Metanephros (tissue), 1 donor: ENCODE data around the gene CYP4V2. TPM values are rescaled to one million over a fixed set of nuclear protein-coding genes. Genes with fewer than 3 reads are reported as not detected.

Experiments
- total RNA-seq: library from RNA; depleted of rRNA; stranded (reverse); fragments of >200 nt; gene quantifications from one replicate; pipeline ENCODE4 v1.2.3, GENCODE V29; 2014

CYP4V2 gene
- total RNA-seq = 32.9 TPM

DNA sequence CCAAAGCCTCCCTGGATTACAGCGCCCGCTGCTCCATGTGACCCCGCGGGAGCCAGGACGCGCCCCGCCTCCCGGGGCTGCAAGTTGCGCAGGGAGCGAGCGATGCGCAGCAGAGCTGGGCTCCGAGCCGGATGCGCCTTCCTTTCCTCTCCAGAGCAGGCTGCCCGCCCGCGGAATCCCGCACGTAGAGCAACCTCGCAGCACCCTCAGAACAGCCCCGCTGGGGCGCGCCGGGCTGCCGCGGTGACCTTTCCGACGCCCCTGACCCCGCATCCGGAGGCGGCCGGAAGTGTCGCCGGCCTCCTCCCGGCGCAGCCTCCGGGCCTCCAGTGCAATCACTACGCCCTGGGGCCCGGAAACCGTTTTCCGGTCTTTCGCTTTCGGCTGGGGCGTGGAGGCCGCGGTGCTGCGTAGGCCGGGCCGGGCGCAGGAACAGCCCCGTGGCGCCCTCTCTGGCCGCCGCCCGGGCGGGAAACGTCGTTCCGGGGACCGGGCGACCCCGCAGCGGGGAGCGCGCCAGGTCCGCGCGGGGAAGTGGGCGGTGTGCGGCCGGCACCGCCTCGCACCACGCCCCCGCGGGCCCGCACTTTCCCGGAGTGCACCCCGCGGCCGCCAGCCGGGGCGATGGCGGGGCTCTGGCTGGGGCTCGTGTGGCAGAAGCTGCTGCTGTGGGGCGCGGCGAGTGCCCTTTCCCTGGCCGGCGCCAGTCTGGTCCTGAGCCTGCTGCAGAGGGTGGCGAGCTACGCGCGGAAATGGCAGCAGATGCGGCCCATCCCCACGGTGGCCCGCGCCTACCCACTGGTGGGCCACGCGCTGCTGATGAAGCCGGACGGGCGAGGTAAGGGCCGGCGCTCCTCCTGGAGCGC lies at the start of gene CYP4V2:
Gene CYP4V2 (plus strand): TSS at position 368 of the 866 bp plus-strand sequence. CDS start 257 bp downstream, at position 625.

GRCh38 chr4:186227221-186227620 lies 35.9 kb downstream of the CYP4V2 start, which contains the start of gene KLKB1:
Gene KLKB1 (plus strand): TSS chr4:186227507. CDS start chr4:186228196, 689 bp downstream.

Other genes starting within 250 kb of the CYP4V2 start
- gene TLR3, start 122.4 kb upstream of the CYP4V2 start, total RNA-seq = 9.6 TPM
- 38.1 TPM for gene FAM149A, start 86.9 kb upstream of the CYP4V2 start, total RNA-seq
- gene KLKB1, start 35.9 kb downstream of the CYP4V2 start, total RNA-seq = 0.82 TPM
- gene F11, start 74.6 kb downstream of the CYP4V2 start, total RNA-seq = 2.5 TPM